ENCODE measurements around the gene TRIM41. TPM values are rescaled to one million over a fixed set of nuclear protein-coding genes. Genes with fewer than 3 reads are reported as not detected.
"Not testable (repeated sequence)": the region's sequence is repeated elsewhere in the genome, so short reads cannot be mapped to it uniquely, and the experiment has no call there.

TRIM41 gene
- polyA plus RNA-seq, 2 donors = 14.2 to 19.5 TPM

- Histone ChIP-seq H3K4me3 (ENCODE audit: low read depth in 1 of 2, low read length in 2 of 2) (peak overlapping the region; percentile 69 to 82), H3K27me3 (ENCODE audit: control insufficient read depth in 1 of 2, insufficient read depth in 2 of 2, low read length in 2 of 2) (no peaks in the 10 kb centered on the region), H3K4me1 (ENCODE audit: control insufficient read depth in 2 of 2, insufficient read depth in 2 of 2, low read length in 1 of 2) (peaks cover 0 to 10% of the 10 kb centered on the region in 2 donors), H3K9me3 (ENCODE audit: control insufficient read depth in 2 of 2, insufficient read depth in 1 of 2, low read depth in 1 of 2, low read length in 1 of 2) (no peaks in the 10 kb centered on the region), H3K27ac (ENCODE audit: low read depth in 2 of 2, low read length in 1 of 2) (peak overlapping the region; percentile 95 to 98), H3K36me3 (ENCODE audit: control insufficient read depth in 2 of 2, insufficient read depth in 2 of 2, low read length in 1 of 2) (no peaks in the 10 kb centered on the region)
- 1 to 2% methylated on average over 26 of the region's 26 CpGs for WGBS, 2 donors
Measured at GRCh38 chr5:181259974-181260719, 37.1 kb downstream of the TRIM41 start.

- Histone ChIP-seq H3K36me3 (ENCODE audit: control insufficient read depth in 2 of 2, insufficient read depth in 2 of 2, low read length in 1 of 2) (no peaks in the 10 kb centered on the region), H3K4me3 (ENCODE audit: low read depth in 1 of 2, low read length in 2 of 2) (peak within 1 kb of the TSS; percentile 69 to 82), H3K27ac (ENCODE audit: low read depth in 2 of 2, low read length in 1 of 2) (peak within 1 kb of the TSS; percentile 95 to 98), H3K4me1 (ENCODE audit: control insufficient read depth in 2 of 2, insufficient read depth in 2 of 2, low read length in 1 of 2) (peaks cover 0 to 10% of the 10 kb centered on the region in 2 donors), H3K27me3 (ENCODE audit: control insufficient read depth in 1 of 2, insufficient read depth in 2 of 2, low read length in 2 of 2) (no peaks in the 10 kb centered on the region), H3K9me3 (ENCODE audit: control insufficient read depth in 2 of 2, insufficient read depth in 1 of 2, low read depth in 1 of 2, low read length in 1 of 2) (no peaks in the 10 kb centered on the region)
- 0% methylated on average over 32 to 43 of the region's 43 CpGs for WGBS, 2 donors
Measured at GRCh38 chr5:181260720-181261319, 37.7 kb downstream of the TRIM41 start, which contains the start of gene TRIM52. Gene TRIM52 (minus strand): TSS chr5:181261143. CDS start chr5:181260813, 330 bp downstream.

GRCh38 chr5:181261320-181262049, 38.4 kb downstream of the TRIM41 start:
- Histone ChIP-seq H3K4me3 (ENCODE audit: low read depth in 1 of 2, low read length in 2 of 2) (peak overlapping the region; percentile 69 to 82), H3K27ac (ENCODE audit: low read depth in 2 of 2, low read length in 1 of 2) (peak overlapping the region; percentile 95 to 98), H3K27me3 (ENCODE audit: control insufficient read depth in 1 of 2, insufficient read depth in 2 of 2, low read length in 2 of 2) (no peaks in the 10 kb centered on the region), H3K4me1 (ENCODE audit: control insufficient read depth in 2 of 2, insufficient read depth in 2 of 2, low read length in 1 of 2) (peaks cover 0 to 10% of the 10 kb centered on the region in 2 donors), H3K36me3 (ENCODE audit: control insufficient read depth in 2 of 2, insufficient read depth in 2 of 2, low read length in 1 of 2) (no peaks in the 10 kb centered on the region), H3K9me3 (ENCODE audit: control insufficient read depth in 2 of 2, insufficient read depth in 1 of 2, low read depth in 1 of 2, low read length in 1 of 2) (no peaks in the 10 kb centered on the region)
- WGBS, 2 donors = 1% methylated on average over 56 to 59 of the region's 59 CpGs

GRCh38 chr5:181263633-181264032, 40.6 kb downstream of the TRIM41 start:
- H3K4me1 ChIP-seq (ENCODE audit: control insufficient read depth in 2 of 2, insufficient read depth in 2 of 2, low read length in 1 of 2) = peaks cover 0 to 10% of the 10 kb centered on the region in 2 donors
- no peaks in the 10 kb centered on the region for H3K9me3 ChIP-seq (ENCODE audit: control insufficient read depth in 2 of 2, insufficient read depth in 1 of 2, low read depth in 1 of 2, low read length in 1 of 2)
- no peak overlapping the region for H3K4me3 ChIP-seq (ENCODE audit: low read depth in 1 of 2, low read length in 2 of 2)
- no peaks in the 10 kb centered on the region for H3K36me3 ChIP-seq (ENCODE audit: control insufficient read depth in 2 of 2, insufficient read depth in 2 of 2, low read length in 1 of 2)
- 70 to 74% methylated on average over 5 of the region's 5 CpGs for WGBS, 2 donors
- H3K27ac ChIP-seq (ENCODE audit: low read depth in 2 of 2, low read length in 1 of 2) = no peak overlapping the region
- no peaks in the 10 kb centered on the region for H3K27me3 ChIP-seq (ENCODE audit: control insufficient read depth in 1 of 2, insufficient read depth in 2 of 2, low read length in 2 of 2)

GRCh38 chr5:181265092-181265671, 42.1 kb downstream of the TRIM41 start:
- H3K27me3 ChIP-seq (ENCODE audit: control insufficient read depth in 1 of 2, insufficient read depth in 2 of 2, low read length in 2 of 2) = no peaks in the 10 kb centered on the region
- H3K4me3 ChIP-seq (ENCODE audit: low read depth in 1 of 2, low read length in 2 of 2) = no peak overlapping the region
- peaks cover 0 to 3% of the 10 kb centered on the region in 2 donors for H3K4me1 ChIP-seq (ENCODE audit: control insufficient read depth in 2 of 2, insufficient read depth in 2 of 2, low read length in 1 of 2)
- WGBS, 2 donors = 78 to 82% methylated on average over 18 of the region's 18 CpGs
- H3K9me3 ChIP-seq (ENCODE audit: control insufficient read depth in 2 of 2, insufficient read depth in 1 of 2, low read depth in 1 of 2, low read length in 1 of 2) = no peaks in the 10 kb centered on the region
- no peaks in the 10 kb centered on the region for H3K36me3 ChIP-seq (ENCODE audit: control insufficient read depth in 2 of 2, insufficient read depth in 2 of 2, low read length in 1 of 2)
- H3K27ac ChIP-seq (ENCODE audit: low read depth in 2 of 2, low read length in 1 of 2) = no peak overlapping the region

GRCh38 chr5:181267291-181267904, 44.3 kb downstream of the TRIM41 start:
- WGBS, 2 donors = 51 to 66% methylated on average over 5 to 8 of the region's 8 CpGs
- not testable (repeated sequence) for H3K4me3 ChIP-seq (ENCODE audit: low read depth in 1 of 2, low read length in 2 of 2); H3K4me1 ChIP-seq (ENCODE audit: control insufficient read depth in 2 of 2, insufficient read depth in 2 of 2, low read length in 1 of 2); H3K9me3 ChIP-seq (ENCODE audit: control insufficient read depth in 2 of 2, insufficient read depth in 1 of 2, low read depth in 1 of 2, low read length in 1 of 2); H3K36me3 ChIP-seq (ENCODE audit: control insufficient read depth in 2 of 2, insufficient read depth in 2 of 2, low read length in 1 of 2); H3K27me3 ChIP-seq (ENCODE audit: control insufficient read depth in 1 of 2, insufficient read depth in 2 of 2, low read length in 2 of 2); H3K27ac ChIP-seq (ENCODE audit: low read depth in 2 of 2, low read length in 1 of 2)

GRCh38 chr5:181267907-181268306, 44.8 kb downstream of the TRIM41 start:
- not testable (repeated sequence) for H3K4me3 ChIP-seq (ENCODE audit: low read depth in 1 of 2, low read length in 2 of 2); H3K4me1 ChIP-seq (ENCODE audit: control insufficient read depth in 2 of 2, insufficient read depth in 2 of 2, low read length in 1 of 2); H3K27me3 ChIP-seq (ENCODE audit: control insufficient read depth in 1 of 2, insufficient read depth in 2 of 2, low read length in 2 of 2); H3K27ac ChIP-seq (ENCODE audit: low read depth in 2 of 2, low read length in 1 of 2); H3K36me3 ChIP-seq (ENCODE audit: control insufficient read depth in 2 of 2, insufficient read depth in 2 of 2, low read length in 1 of 2); H3K9me3 ChIP-seq (ENCODE audit: control insufficient read depth in 2 of 2, insufficient read depth in 1 of 2, low read depth in 1 of 2, low read length in 1 of 2)
- 83 to 87% methylated on average over 12 of the region's 12 CpGs for WGBS, 2 donors

GRCh38 chr5:181271081-181271480, 48.0 kb downstream of the TRIM41 start:
- Histone ChIP-seq H3K9me3 (ENCODE audit: control insufficient read depth in 2 of 2, insufficient read depth in 1 of 2, low read depth in 1 of 2, low read length in 1 of 2) (no peaks in the 10 kb centered on the region), H3K4me3 (ENCODE audit: low read depth in 1 of 2, low read length in 2 of 2) (no peak overlapping the region), H3K36me3 (ENCODE audit: control insufficient read depth in 2 of 2, insufficient read depth in 2 of 2, low read length in 1 of 2) (peaks cover 0 to 2% of the 10 kb centered on the region in 2 donors)

GRCh38 chr5:181273433-181273744, 50.3 kb downstream of the TRIM41 start:
- not testable (repeated sequence) for H3K9me3 ChIP-seq (ENCODE audit: control insufficient read depth in 2 of 2, insufficient read depth in 1 of 2, low read depth in 1 of 2, low read length in 1 of 2); H3K4me3 ChIP-seq (ENCODE audit: low read depth in 1 of 2, low read length in 2 of 2); H3K4me1 ChIP-seq (ENCODE audit: control insufficient read depth in 2 of 2, insufficient read depth in 2 of 2, low read length in 1 of 2); H3K36me3 ChIP-seq (ENCODE audit: control insufficient read depth in 2 of 2, insufficient read depth in 2 of 2, low read length in 1 of 2); H3K27me3 ChIP-seq (ENCODE audit: control insufficient read depth in 1 of 2, insufficient read depth in 2 of 2, low read length in 2 of 2); H3K27ac ChIP-seq (ENCODE audit: low read depth in 2 of 2, low read length in 1 of 2)
- WGBS, 2 donors = 36 to 49% methylated on average over 26 to 28 of the region's 28 CpGs

More at GRCh38 chr5:181271081-181271480, 48.0 kb downstream of the TRIM41 start:
- no peaks in the 10 kb centered on the region for H3K4me1 ChIP-seq (ENCODE audit: control insufficient read depth in 2 of 2, insufficient read depth in 2 of 2, low read length in 1 of 2)
- 80 to 83% methylated on average over 3 of the region's 3 CpGs for WGBS, 2 donors
- no peaks in the 10 kb centered on the region for H3K27me3 ChIP-seq (ENCODE audit: control insufficient read depth in 1 of 2, insufficient read depth in 2 of 2, low read length in 2 of 2)
- no peak overlapping the region for H3K27ac ChIP-seq (ENCODE audit: low read depth in 2 of 2, low read length in 1 of 2)
